SHP77 (cell line): ENCODE results near the gene PRRT1B.

Experiments used
- DNase-seq, 2 experiments: peaks; one replicate each; lab custom pipeline; 2025; lab: John Stamatoyannopoulos, UW

PRRT1B gene

DNA sequence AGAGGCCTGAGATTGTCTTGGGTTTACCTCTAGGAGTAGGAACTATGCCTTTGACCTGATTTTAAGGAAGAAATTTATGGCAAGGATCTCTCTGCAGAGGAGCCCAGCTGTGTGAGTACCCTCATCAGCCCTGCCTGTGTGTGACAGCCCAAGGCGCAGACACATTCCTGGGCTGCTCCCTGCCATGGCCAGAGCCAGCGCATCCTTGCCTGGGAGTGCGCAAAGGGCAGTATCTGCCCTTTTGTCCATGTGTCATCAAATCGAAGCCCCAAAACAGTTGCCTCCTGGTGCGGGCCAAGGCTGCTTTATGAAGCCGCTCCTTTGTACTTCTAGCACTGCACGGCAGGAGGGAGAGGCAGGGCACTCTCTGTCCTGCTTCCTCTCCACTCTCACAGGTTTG is 51.9 kb downstream of the PRRT1B start:
- DNase-seq: no peak

DNA sequence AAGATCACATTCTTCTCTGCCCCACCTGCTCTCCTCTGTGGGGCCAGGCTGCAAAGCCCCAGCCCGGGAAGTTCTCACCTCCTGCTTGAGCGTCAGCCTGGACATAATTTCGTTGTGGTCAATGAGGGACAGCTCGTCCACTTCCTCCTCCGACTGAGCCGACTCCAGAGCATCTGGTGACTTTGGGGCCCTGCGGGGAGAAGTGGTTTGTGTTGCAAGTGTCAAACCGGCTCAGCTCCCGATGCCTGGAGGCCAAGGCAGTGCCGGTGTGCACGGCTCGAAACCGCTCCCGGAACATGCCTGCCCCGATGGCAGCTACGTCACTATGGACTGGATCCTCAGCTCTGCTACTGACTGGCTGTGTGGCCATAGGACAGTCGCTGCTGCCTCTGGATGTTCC is 52.8 kb downstream of the PRRT1B start:
- DNase-seq: no peak

DNA sequence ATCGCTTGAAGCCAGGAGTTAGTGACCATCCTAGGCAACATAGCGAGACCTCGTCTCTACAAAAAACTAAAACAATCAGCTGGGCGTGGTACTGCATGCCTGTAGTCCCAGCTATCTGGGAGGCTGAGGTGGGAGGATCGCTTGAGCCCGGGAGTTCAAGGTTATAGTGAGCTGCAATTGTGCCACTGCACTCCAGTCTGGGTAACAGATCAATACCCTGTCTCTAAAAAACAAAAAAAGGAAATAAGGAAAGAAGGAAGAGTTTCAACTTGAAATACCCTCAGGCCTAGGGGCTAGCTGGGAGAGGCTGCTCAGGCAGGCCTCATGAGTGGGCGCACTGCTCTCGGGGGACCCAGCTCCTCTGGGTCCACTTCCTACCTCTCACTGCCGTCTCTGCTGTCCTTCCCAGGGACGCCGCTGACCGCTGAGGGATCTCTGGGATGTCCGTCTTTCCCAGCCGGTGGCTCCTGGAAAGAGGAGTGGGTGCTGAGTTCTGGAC is 56.4 kb downstream of the PRRT1B start:
- DNase-seq: no peak

DNA sequence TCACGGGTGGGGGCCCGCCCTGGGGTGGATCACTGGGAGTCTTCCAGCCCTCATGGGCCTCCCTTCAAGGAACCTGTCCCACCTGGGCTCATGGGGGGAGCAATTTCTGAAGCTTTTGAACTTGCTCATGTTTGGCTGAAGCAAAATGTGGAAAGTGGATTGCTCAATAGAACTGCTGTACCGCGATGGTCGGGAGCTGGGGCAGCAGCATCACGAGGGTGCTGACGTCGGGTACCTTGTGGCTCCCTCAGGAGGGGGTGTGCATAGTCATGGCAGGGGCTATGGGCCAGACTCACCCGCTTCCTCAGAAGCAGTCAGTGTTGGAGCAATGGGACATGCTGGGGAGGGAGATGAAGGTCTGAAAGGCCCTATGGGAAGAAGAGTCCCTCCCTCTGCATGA is 57.9 kb downstream of the PRRT1B start:
- no peak for DNase-seq

DNA sequence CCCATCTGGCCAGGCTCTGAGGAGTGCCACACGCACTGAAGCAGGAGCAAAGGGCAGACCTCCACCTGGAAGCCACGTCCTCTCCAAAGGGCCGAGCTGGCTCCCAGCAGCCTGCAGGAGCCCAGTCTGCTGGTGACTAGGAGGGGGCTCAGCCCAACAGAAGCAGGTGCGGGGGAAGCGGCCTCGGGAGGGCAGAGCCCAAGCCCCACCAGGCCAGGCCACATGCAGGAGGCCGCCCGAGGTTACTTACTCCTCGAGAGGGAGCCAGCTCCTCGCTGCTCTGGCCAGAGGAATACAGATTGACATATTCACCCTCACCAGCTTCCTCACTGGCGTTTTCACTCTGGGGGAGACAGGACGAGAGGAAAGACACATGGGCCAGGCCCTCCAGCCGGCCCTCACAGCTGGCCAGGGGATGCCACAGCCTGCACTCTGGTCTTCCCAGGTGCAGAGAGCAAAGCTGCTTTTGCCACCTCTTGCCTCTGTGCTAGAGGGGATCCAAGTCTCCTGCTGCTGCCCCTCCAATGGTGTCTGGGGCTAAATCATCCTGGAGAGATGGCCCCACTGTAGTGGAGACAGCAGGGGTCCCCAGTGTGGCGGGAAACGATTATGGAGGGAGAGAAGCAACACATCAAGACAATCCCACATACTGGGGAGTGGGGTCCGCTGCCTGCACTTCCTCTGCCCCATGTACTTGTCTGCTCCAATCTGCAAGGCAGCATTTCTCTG is 58.6 kb downstream of the PRRT1B start:
- no peak for DNase-seq

DNA sequence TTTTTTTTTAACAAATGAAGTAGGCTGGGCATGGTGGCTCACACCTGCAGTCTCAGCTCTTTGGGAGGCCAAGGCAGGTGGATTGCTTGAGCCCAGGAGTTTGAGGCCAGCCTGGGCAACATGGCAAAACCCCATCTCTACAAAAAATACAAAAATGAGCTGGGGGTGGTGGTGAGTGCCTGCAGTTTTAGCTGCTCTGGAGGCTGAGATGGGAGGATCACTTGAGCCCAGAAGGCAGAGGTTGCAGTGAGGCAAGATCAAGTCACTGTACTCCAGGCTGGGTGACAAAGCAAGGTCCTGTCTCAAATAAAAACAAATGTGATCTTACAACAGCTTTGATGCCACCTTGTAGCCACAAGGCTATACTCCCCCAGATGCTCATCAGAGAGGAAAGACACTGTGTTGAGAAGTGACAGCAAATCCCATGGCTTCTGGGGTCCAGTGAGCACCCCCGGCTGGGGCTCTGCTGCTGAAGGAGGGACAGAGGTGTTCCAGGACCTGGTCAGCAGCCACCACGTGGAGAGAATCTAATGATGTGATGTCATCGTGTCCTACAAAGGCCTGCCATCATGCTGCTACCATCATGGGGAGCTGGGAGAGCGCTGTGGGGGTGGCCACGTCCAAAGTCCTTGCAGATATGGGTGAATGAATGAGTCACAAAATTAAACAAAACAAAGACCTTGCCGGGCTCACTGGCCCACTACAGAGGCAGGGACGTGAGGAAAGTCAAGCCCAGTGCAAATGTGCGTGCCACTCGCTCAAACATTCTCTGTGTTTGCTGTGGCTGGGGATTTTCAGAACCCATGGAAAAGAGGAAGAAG is 60.7 kb downstream of the PRRT1B start:
- DNase-seq: no peak

DNA sequence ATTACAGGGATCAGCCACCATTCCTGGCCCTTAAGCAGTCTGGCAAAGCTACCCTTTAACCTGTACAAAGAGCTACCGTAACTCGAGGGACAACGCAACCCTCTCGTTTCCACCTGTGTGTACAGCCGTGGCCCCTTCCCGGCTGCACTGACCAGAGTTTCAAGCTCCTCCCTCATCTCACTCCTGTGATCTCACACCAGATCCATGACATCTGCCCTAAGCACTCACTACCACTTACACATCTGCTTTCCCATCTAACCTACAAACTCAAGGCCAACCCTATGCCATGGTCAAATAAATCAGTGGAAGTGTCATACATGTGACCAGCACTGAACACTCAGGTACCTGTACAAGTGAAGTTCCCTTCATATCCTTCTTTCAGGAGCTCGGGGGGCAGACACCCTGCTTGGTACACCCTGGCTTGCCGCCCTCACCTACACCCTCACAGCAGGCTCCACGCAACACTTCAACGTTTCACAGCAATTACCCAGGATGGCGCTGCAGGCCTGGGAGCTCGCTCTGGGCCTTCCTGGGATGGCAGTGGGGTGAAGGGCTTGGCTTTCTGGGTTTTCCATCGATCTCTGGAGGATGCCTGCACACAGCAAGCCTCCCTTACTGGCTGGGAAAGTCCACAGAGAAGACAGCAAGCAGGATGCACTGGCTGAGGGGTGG is 61.7 kb downstream of the PRRT1B start:
- no peak for DNase-seq

DNA sequence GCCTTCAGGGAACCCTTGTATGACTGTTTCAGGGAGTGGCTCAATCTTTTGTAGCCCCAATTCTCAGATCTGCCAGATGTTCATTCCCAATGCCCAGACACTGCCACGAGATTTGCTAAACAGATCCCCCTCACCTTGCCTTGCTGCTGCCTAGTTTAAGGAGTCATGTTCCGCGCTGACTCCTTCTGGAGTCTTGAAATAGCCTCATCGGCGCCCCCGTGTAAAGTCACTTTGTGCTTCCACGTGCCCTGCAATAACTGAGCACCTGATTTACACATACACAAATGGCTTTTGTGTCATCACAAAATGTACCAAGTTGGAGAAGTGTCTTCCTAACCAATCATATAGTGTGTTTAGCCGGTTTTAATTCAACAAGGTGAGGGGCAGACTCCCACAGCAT is 62.3 kb downstream of the PRRT1B start:
- DNase-seq: no peak

DNA sequence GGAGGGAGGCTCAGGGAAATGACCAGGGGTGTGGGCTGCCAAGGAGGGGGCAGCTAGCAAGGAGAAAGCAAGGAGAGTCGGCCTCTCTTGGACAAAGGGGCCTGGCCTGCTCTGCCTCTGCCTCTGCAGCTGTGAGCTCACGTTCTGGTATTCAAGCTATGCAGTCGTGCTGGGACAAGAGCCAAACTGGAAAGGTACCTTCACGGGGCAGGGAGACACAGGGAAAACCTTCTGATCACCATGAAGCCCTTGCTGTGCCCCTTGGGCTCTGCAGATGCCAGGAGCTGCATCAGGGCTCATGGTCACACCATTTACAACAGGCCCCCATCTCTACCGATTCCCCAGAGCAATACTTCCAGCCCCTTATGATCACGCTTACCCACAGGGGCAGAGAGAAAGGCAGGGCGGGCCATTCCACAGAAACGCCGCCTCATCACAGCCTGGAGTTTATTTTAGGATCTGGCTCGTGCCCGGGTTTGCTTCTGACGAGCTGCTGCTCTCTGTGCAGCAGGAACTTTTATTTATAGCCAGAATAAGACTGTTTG is 63.2 kb downstream of the PRRT1B start:
- no peak for DNase-seq
